Right renal pelvis (tissue), 4 donors: Measurements from ENCODE around the gene TECRL. TPM values are rescaled to one million over a fixed set of nuclear protein-coding genes. Genes with fewer than 3 reads are reported as not detected.

Source experiments
- DNase-seq, 4 donors: peaks; one replicate each; pipeline ENCODE4 v3.0.0-alpha.2; 2013; ENCODE audit warnings: low read depth in 4 of 4, low spot score in 3 of 4, missing footprints in 1 of 4
- polyA plus RNA-seq, 4 donors: library from polyadenylated mRNA; unstranded; fragments of 120-200 nt; gene quantifications; one replicate each; pipeline ENCODE4 v1.2.1, GENCODE V29; 2013; ENCODE audit not compliant: insufficient read length in 4 of 4

TECRL gene
- under 1 TPM in 1 of 4 donors, not detected in 3; 0.10 TPM for polyA plus RNA-seq

GRCh38 chr4:64409300-64409699 lies at the start of gene TECRL:
Gene TECRL (minus strand): TSS chr4:64409450. CDS start chr4:64409351, 99 bp downstream.
- DNase-seq: no peak

GRCh38 chr4:64432674-64433073 lies 23.4 kb upstream of the TECRL start:
- no peak for DNase-seq

- DNase-seq: no peak
Observed at GRCh38 chr4:64430933-64431332, 21.7 kb upstream of the TECRL start.

GRCh38 chr4:64417974-64418373 lies 8.7 kb upstream of the TECRL start:
- DNase-seq: no peak

GRCh38 chr4:64407000-64407399 lies 2.2 kb downstream of the TECRL start:
- DNase-seq: no peak

- no peak for DNase-seq
Observed at GRCh38 chr4:64405761-64406160, 3.5 kb downstream of the TECRL start.

- no peak for DNase-seq
Observed at GRCh38 chr4:64402684-64403083, 6.6 kb downstream of the TECRL start.

GRCh38 chr4:64399313-64400109 lies 9.7 kb downstream of the TECRL start:
- no peak for DNase-seq

GRCh38 chr4:64394469-64394868 lies 14.8 kb downstream of the TECRL start:
- DNase-seq: no peak

GRCh38 chr4:64388252-64388651 lies 21.0 kb downstream of the TECRL start:
- no peak for DNase-seq

GRCh38 chr4:64385220-64385619 lies 24.0 kb downstream of the TECRL start:
- DNase-seq: no peak

GRCh38 chr4:64384237-64385203 lies 24.7 kb downstream of the TECRL start:
- no peak for DNase-seq

GRCh38 chr4:64368741-64369140 lies 40.5 kb downstream of the TECRL start:
- no peak for DNase-seq

GRCh38 chr4:64361399-64361740 lies 47.9 kb downstream of the TECRL start:
- DNase-seq: no peak

GRCh38 chr4:64360664-64361398 lies 48.4 kb downstream of the TECRL start:
- no peak for DNase-seq

- DNase-seq: no peak
Observed at GRCh38 chr4:64359489-64359888, 49.8 kb downstream of the TECRL start.

- DNase-seq: no peak
Observed at GRCh38 chr4:64353904-64354303, 55.3 kb downstream of the TECRL start.

GRCh38 chr4:64341711-64342110 lies 67.5 kb downstream of the TECRL start:
- no peak for DNase-seq

- no peak for DNase-seq
Observed at GRCh38 chr4:64340218-64341110, 68.8 kb downstream of the TECRL start.

- DNase-seq: no peak
Observed at GRCh38 chr4:64334964-64335363, 74.3 kb downstream of the TECRL start.
